Stimulated activated CD8-positive, alpha-beta memory T cell treated with anti-CD3 and anti-CD28 coated beads, Interleukin-15, amount 100 ng/mL, for 48 hours (primary cell): ENCODE measurements around the gene LDLRAD4.
A peak's percentile ranks its signal among the peaks of the same experiment; 100 is the strongest.

Source experiments
- DNase-seq, 2 donors: peaks; one replicate each; pipeline ENCODE4 v3.0.0-alpha.2; 2020; ENCODE audit warnings: low read depth in 2 of 2

LDLRAD4 gene

DNA sequence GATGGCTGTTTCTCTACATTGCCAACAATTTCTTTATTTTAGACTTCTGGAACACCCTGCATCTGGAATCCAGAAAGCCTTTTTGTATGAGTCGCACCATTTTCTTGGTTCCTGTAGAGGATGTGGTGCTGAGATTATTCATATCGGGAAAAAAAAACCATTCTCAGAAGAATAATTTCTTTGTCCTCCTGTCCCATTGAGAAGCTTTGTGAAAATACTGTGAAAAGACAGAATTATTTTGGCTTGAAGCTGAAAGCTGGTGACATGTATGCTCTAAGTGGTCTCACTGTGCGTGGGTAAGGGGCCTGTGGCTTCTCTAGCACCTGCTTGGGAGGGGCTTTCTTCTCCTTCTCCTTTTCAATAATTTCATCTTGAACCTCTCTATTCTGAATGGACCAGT, 369.4 kb downstream of the LDLRAD4 start:
- no peak for DNase-seq

DNA sequence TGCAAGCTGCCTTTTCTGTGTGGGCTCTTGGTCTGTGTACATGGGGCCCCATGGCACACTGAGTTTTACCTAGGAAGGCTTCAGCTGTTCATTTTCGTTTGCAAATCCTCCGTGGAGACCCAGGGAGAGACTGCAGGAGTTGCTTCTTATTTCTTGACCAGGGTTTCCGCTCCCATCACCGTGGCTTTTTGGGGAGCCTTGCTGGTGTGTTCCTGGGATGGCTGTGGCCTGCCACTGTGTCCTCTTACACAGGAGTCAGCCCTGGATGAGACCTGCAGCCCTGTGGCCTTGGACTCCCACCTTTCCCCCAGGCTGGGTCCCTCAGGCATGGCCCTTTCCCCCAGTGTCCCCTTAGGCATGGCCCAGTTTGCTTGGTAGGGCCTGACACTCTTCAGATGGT, 370.8 kb downstream of the LDLRAD4 start:
- DNase-seq: no peak

DNA sequence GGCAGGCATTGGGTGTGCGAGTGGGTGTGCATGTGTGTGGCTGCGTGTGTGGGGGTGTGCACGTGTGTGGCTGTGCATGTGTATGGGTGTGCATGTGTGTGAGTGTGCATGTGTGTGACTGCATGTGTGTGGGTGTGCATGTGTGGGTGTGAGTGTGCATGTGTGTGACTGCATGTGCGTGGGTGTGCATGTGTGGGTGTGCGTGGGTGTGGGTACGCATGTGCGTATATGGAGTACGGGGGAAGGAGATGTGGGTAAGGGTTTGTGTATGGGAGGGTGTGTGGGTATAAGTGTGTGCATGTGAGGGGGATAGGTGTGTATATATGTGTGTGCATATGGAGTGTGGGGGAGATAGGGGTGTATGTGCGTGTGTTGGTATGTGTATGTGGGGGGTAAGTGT, 371.4 kb downstream of the LDLRAD4 start:
- no peak for DNase-seq

- DNase-seq: no peak
Observed at GRCh38 chr18:13592246-13592645, 373.7 kb downstream of the LDLRAD4 start.

- DNase-seq: no peak
Observed at GRCh38 chr18:13594551-13594950, 376.0 kb downstream of the LDLRAD4 start.

DNA sequence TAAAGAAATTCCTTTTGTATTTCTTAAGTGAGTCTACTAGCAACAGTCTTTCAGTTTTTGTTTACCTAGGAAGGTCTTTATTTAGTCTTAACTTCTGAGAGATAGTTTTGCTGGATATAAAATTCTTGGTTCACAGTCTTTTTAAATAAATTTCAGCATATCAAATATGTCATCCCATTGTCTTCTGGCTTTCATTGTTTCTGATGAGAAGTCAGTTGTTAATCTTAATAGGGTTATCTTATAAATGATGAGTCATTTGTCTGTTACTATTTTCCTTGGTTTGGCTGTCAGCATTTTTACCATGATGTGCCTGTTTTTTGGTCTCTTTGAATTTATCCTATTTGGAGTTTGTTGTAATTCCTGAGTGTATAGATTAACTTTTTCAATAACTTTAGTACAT, 378.5 kb downstream of the LDLRAD4 start:
- no peak for DNase-seq

GRCh38 chr18:13598591-13598990, 380.0 kb downstream of the LDLRAD4 start:
- no peak for DNase-seq

GRCh38 chr18:13599031-13599430, 380.5 kb downstream of the LDLRAD4 start:
- no peak for DNase-seq

DNA sequence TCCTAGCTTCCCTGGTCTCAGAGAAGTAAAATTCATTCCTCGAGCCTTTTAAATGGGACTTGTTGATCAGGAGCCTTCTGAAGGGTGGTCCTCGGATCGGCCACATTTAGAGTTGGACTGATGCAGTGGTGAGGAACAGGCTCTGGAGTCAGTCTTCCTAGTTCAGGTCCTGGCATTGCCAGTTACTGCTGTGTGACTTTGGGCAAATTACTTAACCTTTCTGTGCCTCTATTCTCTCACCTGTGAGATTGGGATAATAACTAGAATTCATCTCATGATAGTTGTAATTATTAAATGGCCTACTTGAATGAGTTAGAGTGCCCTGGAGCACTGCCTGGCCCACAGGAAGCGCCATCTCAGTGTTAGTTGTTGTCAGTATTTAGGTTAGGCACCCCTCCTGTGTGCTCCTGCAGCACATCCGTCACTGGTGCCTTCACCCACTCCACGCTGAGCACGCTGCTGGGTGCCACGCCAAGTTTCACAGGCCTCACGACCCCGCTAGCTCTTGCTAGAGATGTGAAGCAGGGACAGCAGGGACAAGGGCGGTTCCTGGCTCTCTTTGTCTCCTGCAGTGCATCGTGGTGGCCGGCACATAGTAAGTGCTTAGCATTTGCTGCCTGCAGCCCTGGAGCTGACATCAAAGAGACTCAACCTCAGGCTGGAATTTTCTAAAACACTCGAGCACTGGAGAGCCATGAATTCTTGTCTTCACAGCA, 384.9 kb downstream of the LDLRAD4 start:
- no peak for DNase-seq

DNA sequence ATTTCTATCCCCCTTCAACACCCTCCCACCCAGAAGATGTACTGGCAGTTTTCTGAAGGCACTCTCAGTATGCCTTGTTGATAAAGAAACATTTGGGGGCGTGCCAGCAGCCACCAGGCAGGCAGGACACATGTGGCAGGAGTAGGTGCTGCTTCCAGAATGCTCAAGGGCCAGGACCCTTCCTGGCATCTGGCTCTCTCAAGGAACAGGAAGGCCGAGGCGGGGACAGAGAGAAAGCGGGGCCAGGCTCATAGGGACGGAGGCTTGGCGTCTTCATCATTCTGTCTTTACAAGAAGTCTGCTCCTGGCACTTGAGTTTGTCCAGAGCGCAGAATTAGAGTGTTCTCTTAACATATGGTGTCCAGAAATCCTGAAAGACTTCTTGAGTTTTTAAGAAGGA, 386.2 kb downstream of the LDLRAD4 start:
- no peak for DNase-seq

DNA sequence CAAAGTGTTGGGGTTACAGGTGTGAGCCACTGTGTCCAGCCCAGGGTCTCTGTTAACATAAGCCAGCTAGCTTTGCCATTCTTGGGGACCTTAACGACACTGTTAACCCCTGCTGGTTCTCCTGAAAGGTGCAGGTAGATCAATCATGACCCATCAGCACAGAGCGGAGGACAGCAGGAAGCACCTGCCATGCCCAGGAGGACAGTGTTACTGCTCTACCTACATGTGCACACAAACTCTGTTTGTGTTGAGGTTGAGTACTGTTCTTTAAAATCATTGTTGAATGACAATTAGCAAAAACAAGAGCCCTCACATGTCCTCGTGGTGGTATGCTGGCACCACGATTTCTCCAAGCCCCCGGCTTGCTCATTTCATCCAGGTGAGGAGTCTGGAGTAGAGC, 386.9 kb downstream of the LDLRAD4 start:
- no peak for DNase-seq

DNA sequence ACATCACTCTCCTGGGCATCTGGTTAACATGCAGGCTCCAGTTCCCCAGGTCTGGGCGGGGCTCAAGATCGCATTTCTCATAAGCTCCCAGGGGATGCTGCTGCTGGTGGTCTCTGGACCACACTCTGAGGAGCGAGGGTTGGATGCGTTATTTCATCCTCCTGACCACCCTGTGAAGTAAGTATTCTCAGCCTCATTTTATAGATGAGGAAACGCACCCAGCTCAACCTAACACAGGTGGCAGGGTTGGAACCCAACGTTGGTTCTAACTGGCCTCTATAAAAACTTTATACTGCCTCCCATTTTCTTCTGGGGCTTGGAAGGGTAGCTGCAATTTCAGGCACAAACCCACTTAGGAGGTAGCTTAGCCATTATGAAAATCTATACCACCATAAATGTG, 387.3 kb downstream of the LDLRAD4 start:
- no peak for DNase-seq

DNA sequence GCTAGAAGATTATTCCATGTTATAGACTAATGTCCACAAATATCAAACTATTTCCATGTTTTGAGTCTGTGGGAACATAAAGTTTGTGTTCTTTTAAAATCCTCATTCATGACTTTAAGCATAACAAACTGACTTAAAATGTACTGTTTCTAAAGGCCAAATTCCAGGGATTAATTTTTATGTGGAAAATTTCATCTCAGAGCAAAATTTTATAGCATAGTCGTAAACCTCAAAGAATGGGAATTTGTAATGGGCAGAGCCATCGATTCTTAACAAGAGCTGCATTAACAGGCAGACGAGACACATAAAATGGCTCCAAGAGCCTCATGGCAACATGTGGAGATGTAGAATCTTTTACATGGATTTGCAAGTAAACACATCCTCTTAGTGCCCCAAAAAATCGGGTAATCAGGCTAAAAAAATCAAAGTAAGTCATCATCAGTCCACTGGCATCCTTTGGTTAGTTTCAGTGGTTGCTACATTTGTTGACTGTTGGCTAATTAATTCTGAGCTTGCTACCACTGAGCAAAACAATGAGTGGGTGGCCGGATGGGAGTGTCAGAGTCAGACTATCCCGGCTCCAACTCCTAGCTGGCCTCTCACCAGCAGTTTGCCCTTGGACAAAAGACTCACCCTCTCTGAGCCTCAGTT, 388.2 kb downstream of the LDLRAD4 start:
- no peak for DNase-seq

- peak in 1 of 2 donors; percentile 44 for DNase-seq
Observed at GRCh38 chr18:13608024-13608562, 389.5 kb downstream of the LDLRAD4 start.

- peak; percentile 38 to 47 for DNase-seq
Observed at GRCh38 chr18:13608791-13609532, 390.4 kb downstream of the LDLRAD4 start.

GRCh38 chr18:13610555-13611141, 392.1 kb downstream of the LDLRAD4 start:
- no peak for DNase-seq

GRCh38 chr18:13611142-13611600, 392.6 kb downstream of the LDLRAD4 start:
- DNase-seq: peak in 1 of 2 donors; percentile 37

DNA sequence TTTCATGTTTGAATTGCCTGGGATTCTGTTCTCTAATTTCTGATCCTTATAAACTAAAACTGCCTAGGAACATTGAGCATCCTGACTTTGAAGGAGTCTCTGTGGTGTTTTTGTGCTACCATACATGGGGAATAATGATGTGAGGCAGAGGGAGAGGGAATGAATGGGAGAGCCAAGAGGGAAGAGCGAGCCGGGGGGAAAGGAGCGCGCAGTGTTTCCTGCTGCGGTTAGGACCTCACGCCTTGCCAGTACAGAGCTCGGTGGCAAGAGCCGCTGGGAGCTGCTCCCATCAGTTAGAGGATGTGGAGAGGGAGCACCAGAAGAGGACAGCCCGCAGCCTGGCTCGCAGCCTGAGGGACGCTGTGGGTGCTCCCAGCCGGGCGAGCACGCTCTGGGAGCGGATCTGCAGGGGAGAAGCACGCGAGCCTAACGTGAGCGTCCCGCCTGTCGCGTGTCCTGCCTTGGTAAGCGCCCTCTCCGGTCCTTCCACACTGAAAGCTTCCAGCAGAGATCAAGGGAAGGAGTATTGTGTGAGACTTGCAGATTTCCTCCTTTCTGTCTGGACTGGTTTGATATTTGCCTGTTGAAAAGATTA, 393.1 kb downstream of the LDLRAD4 start:
- DNase-seq: no peak

DNA sequence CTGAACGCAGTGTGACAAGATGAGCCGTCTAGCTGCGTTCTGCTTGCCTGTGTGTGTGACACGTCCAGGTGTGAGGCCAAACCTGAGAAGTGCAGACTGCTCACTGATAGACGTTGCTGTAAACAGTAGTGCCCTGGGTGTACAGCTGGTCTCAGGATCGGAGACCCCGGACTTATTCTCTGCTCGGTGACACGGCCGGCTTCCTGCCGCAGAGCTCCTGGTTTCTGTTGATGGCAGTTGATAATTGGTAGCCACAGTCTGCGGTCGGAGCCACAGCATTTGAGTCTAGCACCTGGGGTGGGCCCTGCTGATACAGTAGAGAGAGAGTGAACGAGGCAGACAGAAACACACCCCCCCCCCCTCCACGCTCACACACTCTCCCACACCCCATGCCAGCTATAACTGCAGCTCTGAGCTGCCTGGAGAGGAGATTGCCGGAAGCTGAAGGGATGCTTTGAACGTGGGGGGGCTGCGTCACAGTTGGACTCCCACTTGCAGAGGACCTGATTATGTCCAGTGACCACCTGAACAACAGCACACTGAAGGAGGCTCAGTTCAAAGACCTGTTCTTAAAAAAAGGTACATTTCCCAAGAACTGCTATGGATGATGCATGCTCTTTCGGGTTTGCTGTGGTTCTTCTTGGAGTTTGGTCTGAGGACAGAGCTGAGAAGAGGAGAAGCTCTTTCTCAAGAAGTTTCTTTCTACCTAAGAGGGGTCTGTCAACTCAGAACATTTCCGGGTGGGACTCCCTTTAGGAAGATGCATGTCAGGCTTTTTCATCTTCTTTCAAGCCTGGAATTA, 393.8 kb downstream of the LDLRAD4 start:
- DNase-seq: peak; percentile 76 to 80

DNA sequence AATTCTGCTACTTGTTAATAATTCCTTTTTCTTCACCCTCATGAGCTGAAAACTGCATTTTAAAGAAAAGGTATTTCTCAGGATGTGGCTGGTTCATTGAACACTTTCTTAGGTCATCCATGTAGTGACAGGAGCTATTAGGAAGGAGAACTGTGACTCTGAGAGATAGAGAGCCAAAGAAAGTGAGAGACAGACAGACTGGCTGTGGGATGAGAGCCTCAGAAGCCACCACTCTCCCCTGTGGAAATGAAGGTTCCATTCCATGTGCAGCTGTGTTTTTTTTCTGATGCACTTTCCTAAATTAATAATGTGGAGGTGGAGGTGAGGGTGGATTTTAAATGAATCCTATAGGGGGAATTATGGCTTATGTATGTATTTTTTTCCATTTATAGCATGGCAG, 394.5 kb downstream of the LDLRAD4 start:
- no peak for DNase-seq
